Naive B cell (primary cell): ENCODE results near the gene TFR2. TPM values are rescaled to one million over a fixed set of nuclear protein-coding genes. Genes with fewer than 3 reads are reported as not detected.
A peak's percentile ranks its signal among the peaks of the same experiment; 100 is the strongest.

ENCODE experiments used
- ATAC-seq, 2 donors: fragments of 150-1000 bp; cut with Tn5 transposase; 2 replicates each; pipeline ENCODE4 v1.10.0; 2021; ENCODE audit warnings: low read depth in 2 of 2, mild to moderate bottlenecking in 2 of 2, moderate library complexity in 2 of 2
- DNase-seq: peaks from one replicate; pipeline ENCODE4 v3.0.0; 2022
- H3K27ac Mint-ChIP-seq, 6 donors: one replicate each; pipeline ENCODE4 v1.8.0; 2020 to 2022; ENCODE audit warnings: mild to moderate bottlenecking in 6 of 6, mixed read lengths in 6 of 6, moderate library complexity in 5 of 6, inconsistent platforms in 2 of 6
- H3K27me3 Mint-ChIP-seq, 3 donors: one replicate each; pipeline ENCODE4 v1.8.0; 2021 to 2022; ENCODE audit warnings: mixed read lengths in 3 of 3, mild to moderate bottlenecking in 1 of 3
- H3K36me3 Mint-ChIP-seq, 2 donors: one replicate each; pipeline ENCODE4 v1.8.0; 2020 to 2022; ENCODE audit warnings: mixed read lengths in 2 of 2, inconsistent platforms in 1 of 2, mild to moderate bottlenecking in 1 of 2
- H3K4me1 Mint-ChIP-seq, 3 donors: one replicate each; pipeline ENCODE4 v1.8.0; 2020 to 2022; ENCODE audit warnings: mixed read lengths in 3 of 3, inconsistent platforms in 1 of 3, mild to moderate bottlenecking in 1 of 3, moderate library complexity in 1 of 3
- H3K4me3 Mint-ChIP-seq, 8 donors: one replicate each; pipeline ENCODE4 v1.8.0; 2020 to 2022; ENCODE audit warnings: mild to moderate bottlenecking in 8 of 8, mixed read lengths in 8 of 8, moderate library complexity in 8 of 8, inconsistent platforms in 2 of 8
- H3K9me3 Mint-ChIP-seq, 7 donors: one replicate each; pipeline ENCODE4 v1.8.0; 2020 to 2022; ENCODE audit warnings: mixed read lengths in 7 of 7, mild to moderate bottlenecking in 5 of 7, inconsistent platforms in 2 of 7, moderate library complexity in 1 of 7
- polyA plus RNA-seq, 6 donors: library from polyadenylated mRNA; unstranded; fragments of 300-500 nt; fragmentation: Illumina TruSeq; gene quantifications; one replicate each; pipeline ENCODE4 v1.2.3, GENCODE V29; 2021; ENCODE audit warnings: low read depth in 6 of 6

Gene TFR2
- polyA plus RNA-seq, 6 donors from 2014 or later = 0.58 to 1.3 (median 0.65) TPM; not detected in 2

- Mint-ChIP-seq H3K4me1 (peaks cover 26 to 28% (median 26%) of the 10 kb centered on the region in 3 donors), H3K27me3 (no peaks in the 10 kb centered on the region), H3K27ac (peak overlapping the region in 1 of 6 donors; percentile 9), H3K4me3 (peak overlapping the region in 5 of 8 donors; percentile 3 to 93 (median 56)), H3K9me3 (no peaks in the 10 kb centered on the region), H3K36me3 (no peaks in the 10 kb centered on the region)
- no peak for ATAC-seq
- DNase-seq = no peak
Measured at GRCh38 chr7:100607111-100607510, 34.2 kb downstream of the TFR2 start.

GRCh38 chr7:100606313-100606712 is 35.0 kb downstream of the TFR2 start:
- Mint-ChIP-seq H3K4me1 (peaks cover 20 to 25% (median 23%) of the 10 kb centered on the region in 3 donors), H3K36me3 (no peaks in the 10 kb centered on the region), H3K27me3 (peaks cover 0 to 4% (median 0%) of the 10 kb centered on the region in 3 donors), H3K27ac (no peak overlapping the region), H3K4me3 (peak overlapping the region; percentile 42 to 93 (median 90)), H3K9me3 (no peaks in the 10 kb centered on the region)
- no peak for DNase-seq
- no peak for ATAC-seq

GRCh38 chr7:100604976-100605911 is 36.1 kb downstream of the TFR2 start:
- no peaks in the 10 kb centered on the region for H3K36me3 Mint-ChIP-seq
- no peaks in the 10 kb centered on the region for H3K9me3 Mint-ChIP-seq
- peaks cover 0 to 9% (median 0%) of the 10 kb centered on the region in 3 donors for H3K27me3 Mint-ChIP-seq
- H3K4me3 Mint-ChIP-seq = peak overlapping the region; percentile 66 to 93 (median 90)
- H3K4me1 Mint-ChIP-seq = peaks cover 17 to 23% (median 21%) of the 10 kb centered on the region in 3 donors
- DNase-seq = peak; percentile 23
- peak; percentile 28 to 29 for ATAC-seq
- peak overlapping the region in 2 of 6 donors; percentile 41 to 76 for H3K27ac Mint-ChIP-seq

GRCh38 chr7:100604028-100604975 is 37.0 kb downstream of the TFR2 start:
- Mint-ChIP-seq H3K36me3 (no peaks in the 10 kb centered on the region), H3K27ac (peak overlapping the region in 3 of 6 donors; percentile 24 to 67 (median 47)), H3K9me3 (no peaks in the 10 kb centered on the region), H3K4me1 (peaks cover 17 to 23% (median 21%) of the 10 kb centered on the region in 3 donors), H3K27me3 (peaks cover 0 to 10% (median 0%) of the 10 kb centered on the region in 3 donors), H3K4me3 (peak overlapping the region; percentile 66 to 93 (median 90))
- peak; percentile 71 for DNase-seq
- ATAC-seq = peak; percentile 72 to 76

- Mint-ChIP-seq H3K4me3 (peak overlapping the region; percentile 66 to 93 (median 86)), H3K36me3 (no peaks in the 10 kb centered on the region), H3K27me3 (peaks cover 0 to 10% (median 0%) of the 10 kb centered on the region in 3 donors), H3K4me1 (peaks cover 17 to 23% (median 21%) of the 10 kb centered on the region in 3 donors), H3K9me3 (no peaks in the 10 kb centered on the region), H3K27ac (peak overlapping the region in 3 of 6 donors; percentile 24 to 67 (median 47))
- ATAC-seq = peak in 1 of 2 donors; percentile 1
- DNase-seq = no peak
Measured at GRCh38 chr7:100603726-100604027, 37.7 kb downstream of the TFR2 start.

GRCh38 chr7:100602889-100603725 is 38.2 kb downstream of the TFR2 start:
- peak overlapping the region in 1 of 6 donors; percentile 67 for H3K27ac Mint-ChIP-seq
- DNase-seq (no peak), ATAC-seq (no peak)
- H3K9me3 Mint-ChIP-seq = no peaks in the 10 kb centered on the region
- no peaks in the 10 kb centered on the region for H3K36me3 Mint-ChIP-seq
- H3K4me3 Mint-ChIP-seq = peak overlapping the region; percentile 53 to 93 (median 82)
- peaks cover 17 to 23% (median 21%) of the 10 kb centered on the region in 3 donors for H3K4me1 Mint-ChIP-seq
- H3K27me3 Mint-ChIP-seq = peaks cover 0 to 15% (median 0%) of the 10 kb centered on the region in 3 donors

- peaks cover 10 to 18% (median 17%) of the 10 kb centered on the region in 3 donors for H3K4me1 Mint-ChIP-seq
Measured at GRCh38 chr7:100600730-100601038, 40.7 kb downstream of the TFR2 start.

GRCh38 chr7:100599911-100600729 is 41.2 kb downstream of the TFR2 start:
- Mint-ChIP-seq H3K4me3 (peak overlapping the region in 1 of 8 donors; percentile 51), H3K27ac (no peak overlapping the region), H3K27me3 (peaks cover 0 to 19% (median 0%) of the 10 kb centered on the region in 3 donors), H3K4me1 (peaks cover 4 to 12% (median 12%) of the 10 kb centered on the region in 3 donors), H3K36me3 (no peaks in the 10 kb centered on the region), H3K9me3 (no peaks in the 10 kb centered on the region)
- DNase-seq (no peak), ATAC-seq (no peak)

More at GRCh38 chr7:100600730-100601038, 40.7 kb downstream of the TFR2 start:
- H3K36me3 Mint-ChIP-seq = no peaks in the 10 kb centered on the region
- H3K4me3 Mint-ChIP-seq = no peak overlapping the region
- no peak overlapping the region for H3K27ac Mint-ChIP-seq
- ATAC-seq (no peak), DNase-seq (no peak)
- no peaks in the 10 kb centered on the region for H3K9me3 Mint-ChIP-seq
- H3K27me3 Mint-ChIP-seq = peaks cover 0 to 16% (median 0%) of the 10 kb centered on the region in 3 donors

GRCh38 chr7:100598425-100598824 is 42.9 kb downstream of the TFR2 start:
- no peak for ATAC-seq
- H3K27me3 Mint-ChIP-seq = peaks cover 0 to 32% (median 0%) of the 10 kb centered on the region in 3 donors
- H3K4me3 Mint-ChIP-seq = peak overlapping the region in 2 of 8 donors; percentile 7 to 12

GRCh38 chr7:100595188-100595587 is 46.2 kb downstream of the TFR2 start:
- peaks cover 8 to 47% (median 14%) of the 10 kb centered on the region in 3 donors for H3K27me3 Mint-ChIP-seq
- no peaks in the 10 kb centered on the region for H3K9me3 Mint-ChIP-seq
- DNase-seq (no peak), ATAC-seq (no peak)
- peak overlapping the region in 1 of 6 donors; percentile 5 for H3K27ac Mint-ChIP-seq
- H3K4me1 Mint-ChIP-seq = peaks cover 0 to 2% (median 0%) of the 10 kb centered on the region in 3 donors
- no peak overlapping the region for H3K4me3 Mint-ChIP-seq
- no peaks in the 10 kb centered on the region for H3K36me3 Mint-ChIP-seq

More at GRCh38 chr7:100598425-100598824, 42.9 kb downstream of the TFR2 start:
- peak overlapping the region in 1 of 6 donors; percentile 58 for H3K27ac Mint-ChIP-seq
- no peaks in the 10 kb centered on the region for H3K36me3 Mint-ChIP-seq
- no peaks in the 10 kb centered on the region for H3K9me3 Mint-ChIP-seq
- H3K4me1 Mint-ChIP-seq = peaks cover 0 to 2% (median 0%) of the 10 kb centered on the region in 3 donors
- DNase-seq = no peak

- Mint-ChIP-seq H3K4me1 (peaks cover under 1 to 11% (median 8%) of the 10 kb centered on the region in 3 donors), H3K27me3 (peaks cover 11 to 50% (median 16%) of the 10 kb centered on the region in 3 donors), H3K27ac (no peak overlapping the region), H3K36me3 (no peaks in the 10 kb centered on the region), H3K9me3 (no peaks in the 10 kb centered on the region), H3K4me3 (no peak overlapping the region)
- ATAC-seq = no peak
- DNase-seq = no peak
Measured at GRCh38 chr7:100591596-100591995, 49.8 kb downstream of the TFR2 start.
